HG03354 (cell line): ENCODE results near the gene TPSD1.
"Not testable (repeated sequence)": the region's sequence is repeated elsewhere in the genome, so short reads cannot be mapped to it uniquely, and the experiment has no call there.

Source experiments
- ATAC-seq: cut with Tn5 transposase; IDR thresholded peaks from one replicate; pipeline ENCODE4 v1.9.1; 2021; ENCODE audit warnings: mild to moderate bottlenecking; ENCODE audit not compliant: unreplicated experiment, poor library complexity, severe bottlenecking

TPSD1 gene

GRCh38 chr16:1238909-1239308 lies 17.0 kb upstream of the TPSD1 start:
- not testable (repeated sequence) for ATAC-seq

GRCh38 chr16:1239575-1239974 lies 16.3 kb upstream of the TPSD1 start:
- not testable (repeated sequence) for ATAC-seq

GRCh38 chr16:1240436-1240835 lies 15.4 kb upstream of the TPSD1 start, which contains the start of gene TPSAB1:
TPSAB1 (plus strand) TSS chr16:1240705; CDS start chr16:1240939, 234 bp downstream.
- not testable (repeated sequence) for ATAC-seq

GRCh38 chr16:1241081-1241480 lies 14.8 kb upstream of the TPSD1 start:
- not testable (repeated sequence) for ATAC-seq

GRCh38 chr16:1243363-1243762 lies 12.5 kb upstream of the TPSD1 start:
- ATAC-seq = not testable (repeated sequence)

- ATAC-seq = not testable (repeated sequence)
Observed at GRCh38 chr16:1243907-1244850, 11.7 kb upstream of the TPSD1 start.

GRCh38 chr16:1244881-1245280 lies 11.0 kb upstream of the TPSD1 start:
- ATAC-seq = no peak

- ATAC-seq = no peak
Observed at GRCh38 chr16:1245452-1246020, 10.3 kb upstream of the TPSD1 start.

- not testable (repeated sequence) for ATAC-seq
Observed at GRCh38 chr16:1247903-1248537, 7.8 kb upstream of the TPSD1 start.

GRCh38 chr16:1249031-1249755 lies 6.7 kb upstream of the TPSD1 start:
- ATAC-seq = not testable (repeated sequence)

- ATAC-seq = not testable (repeated sequence)
Observed at GRCh38 chr16:1253701-1254364, 2.0 kb upstream of the TPSD1 start.

- ATAC-seq = not testable (repeated sequence)
Observed at GRCh38 chr16:1254821-1255220, 1.0 kb upstream of the TPSD1 start.

GRCh38 chr16:1256296-1256873 lies 516 bp downstream of the TPSD1 start:
- ATAC-seq = not testable (repeated sequence)

- no peak for ATAC-seq
Observed at GRCh38 chr16:1256874-1257322, 1.0 kb downstream of the TPSD1 start.

- no peak for ATAC-seq
Observed at GRCh38 chr16:1257561-1258224, 1.8 kb downstream of the TPSD1 start.

- ATAC-seq = no peak
Observed at GRCh38 chr16:1258225-1258600, 2.3 kb downstream of the TPSD1 start.

- no peak for ATAC-seq
Observed at GRCh38 chr16:1258906-1259759, 3.3 kb downstream of the TPSD1 start.

GRCh38 chr16:1259760-1260068 lies 3.8 kb downstream of the TPSD1 start:
- ATAC-seq = no peak
